GM19351 (cell line): Measurements from ENCODE around the gene SRRT.

Source experiments
- ATAC-seq: cut with Tn5 transposase; IDR thresholded peaks from one replicate; pipeline ENCODE4 v1.9.1; 2021; ENCODE audit warnings: mild to moderate bottlenecking, moderate library complexity; ENCODE audit not compliant: unreplicated experiment

SRRT gene, protein sequence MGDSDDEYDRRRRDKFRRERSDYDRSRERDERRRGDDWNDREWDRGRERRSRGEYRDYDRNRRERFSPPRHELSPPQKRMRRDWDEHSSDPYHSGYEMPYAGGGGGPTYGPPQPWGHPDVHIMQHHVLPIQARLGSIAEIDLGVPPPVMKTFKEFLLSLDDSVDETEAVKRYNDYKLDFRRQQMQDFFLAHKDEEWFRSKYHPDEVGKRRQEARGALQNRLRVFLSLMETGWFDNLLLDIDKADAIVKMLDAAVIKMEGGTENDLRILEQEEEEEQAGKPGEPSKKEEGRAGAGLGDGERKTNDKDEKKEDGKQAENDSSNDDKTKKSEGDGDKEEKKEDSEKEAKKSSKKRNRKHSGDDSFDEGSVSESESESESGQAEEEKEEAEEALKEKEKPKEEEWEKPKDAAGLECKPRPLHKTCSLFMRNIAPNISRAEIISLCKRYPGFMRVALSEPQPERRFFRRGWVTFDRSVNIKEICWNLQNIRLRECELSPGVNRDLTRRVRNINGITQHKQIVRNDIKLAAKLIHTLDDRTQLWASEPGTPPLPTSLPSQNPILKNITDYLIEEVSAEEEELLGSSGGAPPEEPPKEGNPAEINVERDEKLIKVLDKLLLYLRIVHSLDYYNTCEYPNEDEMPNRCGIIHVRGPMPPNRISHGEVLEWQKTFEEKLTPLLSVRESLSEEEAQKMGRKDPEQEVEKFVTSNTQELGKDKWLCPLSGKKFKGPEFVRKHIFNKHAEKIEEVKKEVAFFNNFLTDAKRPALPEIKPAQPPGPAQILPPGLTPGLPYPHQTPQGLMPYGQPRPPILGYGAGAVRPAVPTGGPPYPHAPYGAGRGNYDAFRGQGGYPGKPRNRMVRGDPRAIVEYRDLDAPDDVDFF

DNA sequence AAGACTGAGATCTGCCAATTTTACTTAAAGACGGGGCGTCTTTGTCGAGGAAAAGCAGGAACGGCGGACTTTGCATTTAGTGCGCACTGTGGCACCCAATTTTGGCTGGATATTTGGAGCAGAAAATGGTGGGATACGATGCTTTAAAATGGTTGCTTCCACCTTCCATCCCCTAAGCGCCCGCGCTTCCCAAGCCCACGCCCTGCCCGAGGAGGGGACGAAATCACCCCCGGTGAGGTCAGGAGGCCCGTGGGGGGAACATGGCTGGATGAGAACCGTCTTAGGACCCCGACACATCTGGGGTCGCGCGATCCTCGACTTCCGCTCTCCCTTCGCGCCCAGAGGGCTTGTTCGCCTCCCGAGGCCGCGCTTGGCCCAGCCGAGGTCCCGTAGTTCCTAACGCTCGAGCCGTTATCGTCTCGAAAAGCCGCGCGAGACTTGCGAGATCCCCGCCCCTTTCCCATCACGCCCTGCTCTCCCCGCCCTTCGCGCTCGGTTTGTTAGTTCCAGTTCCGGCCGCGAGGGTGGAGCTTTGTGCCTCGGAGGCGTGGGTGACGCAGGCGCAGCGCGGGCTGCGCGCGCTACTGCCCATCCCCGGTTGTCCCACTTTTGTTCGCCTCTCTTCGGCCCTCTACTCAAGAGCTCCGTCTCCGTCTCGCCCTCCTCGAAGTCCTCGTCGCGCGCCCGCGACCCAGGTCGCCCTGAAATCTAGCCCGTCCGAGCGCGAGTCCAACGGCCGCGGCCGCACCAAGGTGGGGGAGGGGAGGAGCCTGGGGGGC, at the start of gene SRRT:
Gene SRRT, plus strand, starts transcription at position 527 of the 779 bp plus-strand sequence. CDS start 488 bp downstream, outside the sequence.
- peak; percentile 91 for ATAC-seq

DNA sequence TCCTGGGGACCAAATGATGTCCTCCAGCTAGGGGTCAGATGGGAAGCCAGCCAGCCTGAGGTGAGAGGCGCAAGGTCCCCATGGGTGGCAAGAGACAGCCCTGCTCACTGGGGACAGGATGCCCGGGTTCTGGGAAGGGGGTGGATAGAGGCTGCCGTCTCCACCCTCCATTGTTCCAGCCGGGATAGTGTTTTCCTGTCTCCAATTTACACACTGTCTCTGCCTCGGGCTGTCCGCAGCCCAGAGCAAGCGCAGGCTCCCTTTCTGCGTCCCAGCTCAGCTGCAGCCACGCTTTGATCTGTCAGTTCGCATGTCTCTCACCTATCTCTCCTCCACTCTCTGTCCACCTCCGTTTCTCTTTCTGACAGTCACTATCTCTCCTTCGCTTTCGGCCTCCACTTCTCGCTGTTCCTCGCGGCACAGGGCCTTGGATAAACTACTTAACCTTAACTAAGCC, 49.7 kb upstream of the SRRT start:
- ATAC-seq = no peak

DNA sequence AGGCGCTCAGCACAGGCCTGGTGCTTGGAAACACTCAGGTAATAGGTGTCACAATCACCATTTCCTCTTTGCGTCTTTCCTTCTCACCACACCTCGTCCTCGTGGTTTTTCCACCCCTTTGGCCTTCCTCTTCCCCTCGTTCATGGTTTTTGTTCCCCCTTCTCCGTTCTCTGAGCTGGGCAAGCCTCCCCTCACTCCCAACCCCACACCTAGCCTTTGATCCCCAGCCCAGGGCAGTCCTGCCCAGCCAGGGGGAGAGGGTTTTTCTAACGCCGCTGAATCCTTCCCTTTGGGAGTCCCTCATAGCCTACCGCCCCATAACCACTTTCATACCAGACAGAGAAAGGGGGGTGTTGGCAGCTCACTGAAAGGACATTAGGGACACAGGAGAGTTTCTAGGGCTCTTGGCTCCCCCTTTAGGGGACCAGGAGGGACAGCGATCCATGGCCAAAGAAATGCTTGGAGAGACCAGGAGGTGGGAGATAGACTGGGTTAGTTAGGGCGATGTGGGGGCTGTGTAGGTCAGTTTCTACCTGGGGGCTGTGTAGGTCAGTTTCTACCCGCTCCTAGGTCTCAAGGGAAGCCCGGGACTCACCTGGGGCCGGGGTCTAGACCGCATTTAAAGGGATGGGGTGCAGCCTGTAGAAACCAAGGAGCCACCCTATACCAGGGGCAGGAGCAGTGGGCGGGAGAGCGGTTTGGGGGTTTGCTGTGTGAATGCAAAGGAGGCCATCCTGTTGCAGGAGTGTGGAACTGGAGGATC, 49.0 kb upstream of the SRRT start:
- no peak for ATAC-seq

DNA sequence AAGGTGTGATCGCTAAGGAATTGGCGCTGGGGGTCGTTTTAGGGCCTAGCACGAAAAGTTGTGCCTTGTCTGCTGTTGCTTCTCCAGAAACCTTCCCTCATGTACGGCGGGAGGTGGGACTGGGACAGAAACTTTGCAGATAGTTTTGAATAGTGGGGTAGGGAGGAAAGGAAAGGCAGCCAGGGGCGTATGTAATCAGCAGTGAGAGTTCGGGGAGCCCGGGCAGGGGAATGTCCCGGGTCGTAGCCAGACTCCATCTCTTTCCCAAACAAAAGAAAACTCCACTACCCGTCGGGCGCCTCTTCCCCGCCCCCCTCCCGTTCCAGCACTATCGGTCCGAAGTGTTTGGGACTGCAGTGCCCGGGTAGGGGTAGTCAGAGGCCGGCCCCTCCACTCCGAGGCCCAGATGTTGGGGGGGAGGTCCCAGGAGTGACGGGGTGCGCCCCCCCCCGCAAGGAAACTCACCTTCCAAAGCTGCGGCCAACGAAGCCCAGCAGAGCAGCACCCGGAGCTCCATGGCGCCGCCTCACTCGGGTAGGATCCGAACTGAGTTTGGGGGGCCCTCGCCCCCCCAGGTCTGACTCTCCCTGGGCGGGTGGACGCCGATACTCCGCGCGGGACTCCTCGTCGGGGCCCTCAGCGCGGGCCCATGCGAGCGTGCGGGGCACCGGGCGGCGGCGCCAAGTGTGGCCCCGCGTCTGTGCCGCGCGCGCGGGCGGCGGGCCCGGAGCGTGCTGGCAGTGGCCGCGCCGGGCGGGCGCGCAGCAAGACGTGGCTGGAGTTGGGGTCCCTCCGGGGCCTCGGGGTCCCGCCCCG, 48.2 kb upstream of the SRRT start:
- ATAC-seq = no peak

DNA sequence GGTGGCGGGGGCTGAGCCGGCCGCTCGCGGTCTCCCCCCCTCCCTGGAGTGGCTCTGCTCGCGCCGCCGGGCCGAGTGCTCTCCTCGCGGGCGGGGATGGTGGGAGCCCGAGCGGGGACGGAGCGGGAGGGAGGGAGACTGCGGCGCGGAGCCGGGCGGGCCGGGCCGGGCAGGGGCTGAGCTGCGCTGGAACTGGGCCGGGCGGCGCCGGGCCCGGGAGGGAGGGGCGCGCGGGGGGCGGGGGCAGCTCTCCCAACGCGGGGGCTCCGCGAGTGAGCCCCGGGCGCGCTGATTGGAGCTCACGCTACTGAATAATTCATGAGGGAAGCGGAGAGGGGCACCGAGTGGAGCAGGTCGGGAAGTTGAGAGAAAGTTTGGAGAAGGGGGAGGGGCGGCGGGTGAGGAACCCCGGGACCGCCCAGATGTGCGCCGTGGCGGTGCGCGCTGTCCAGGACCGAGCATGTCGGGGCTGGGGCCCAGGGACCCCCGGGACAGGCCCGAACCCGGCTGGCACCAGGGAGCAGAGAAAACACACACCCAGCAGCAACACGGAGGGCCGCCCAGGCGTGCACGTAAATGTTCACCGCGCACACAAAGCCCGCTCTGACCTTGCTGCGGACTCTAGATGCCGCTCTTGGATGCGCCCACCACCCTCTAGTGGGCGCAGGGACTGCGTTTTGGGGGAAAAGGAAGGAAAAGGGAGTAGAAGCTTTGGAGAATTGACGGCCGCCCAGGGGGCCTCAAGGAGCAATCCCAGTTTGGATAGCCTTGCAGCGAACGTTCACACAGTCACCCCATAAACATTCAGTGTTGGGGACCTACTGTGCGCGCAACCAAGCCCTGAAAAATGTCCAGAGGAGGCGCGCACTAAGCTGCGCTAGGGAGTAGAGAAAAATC, 47.3 kb upstream of the SRRT start, which contains the start of gene EPHB4:
Gene EPHB4, minus strand, starts transcription at position 194 of the 897 bp plus-strand sequence. CDS start 493 bp downstream, outside the sequence.
- no peak for ATAC-seq

DNA sequence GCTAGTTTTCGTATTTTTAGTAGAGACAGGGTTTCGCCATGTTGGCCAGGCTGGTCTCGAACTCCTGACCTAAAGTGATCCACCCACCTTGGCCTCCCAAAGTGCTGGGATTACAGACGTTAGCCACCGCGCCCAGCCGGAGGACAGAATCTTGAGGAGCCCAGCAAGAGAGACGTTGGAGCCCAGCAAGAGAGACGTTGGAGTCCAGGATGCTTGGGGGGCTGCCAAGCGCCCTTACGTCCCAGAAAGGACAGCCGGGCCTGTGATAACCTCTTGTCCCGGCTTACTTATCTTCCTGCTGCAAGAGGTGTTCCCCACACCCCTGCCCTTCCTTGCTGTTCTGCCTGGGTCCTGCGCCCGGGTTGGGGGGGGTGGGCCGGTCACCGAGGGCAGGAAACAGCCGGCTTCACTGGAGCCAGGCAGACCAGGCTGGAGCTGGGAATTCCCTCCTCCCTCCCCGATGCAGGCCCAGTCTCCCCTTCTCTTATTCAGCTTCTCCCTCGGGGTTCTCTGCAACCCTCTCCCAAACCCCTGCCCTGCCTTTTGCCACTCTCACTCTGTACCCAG, 45.7 kb upstream of the SRRT start:
- ATAC-seq = no peak

DNA sequence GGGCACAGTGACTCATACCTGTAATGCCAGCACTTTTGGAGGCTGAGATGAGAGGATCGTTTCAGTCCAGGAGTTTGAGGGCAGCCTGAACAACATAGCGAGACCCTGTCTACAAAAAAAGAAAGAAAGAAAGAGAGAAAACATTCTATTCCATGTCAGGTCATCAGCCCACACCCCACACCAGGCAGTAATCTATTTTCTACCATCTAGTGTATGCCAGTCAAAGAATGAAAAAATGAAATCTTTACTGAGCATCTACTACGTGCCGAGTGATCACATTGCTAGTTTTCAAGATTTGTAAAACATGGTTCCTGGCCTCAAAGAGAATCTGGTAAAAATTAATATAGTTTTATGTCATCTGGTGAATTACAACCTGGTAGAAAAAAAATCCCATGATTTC, 44.5 kb upstream of the SRRT start:
- no peak for ATAC-seq

DNA sequence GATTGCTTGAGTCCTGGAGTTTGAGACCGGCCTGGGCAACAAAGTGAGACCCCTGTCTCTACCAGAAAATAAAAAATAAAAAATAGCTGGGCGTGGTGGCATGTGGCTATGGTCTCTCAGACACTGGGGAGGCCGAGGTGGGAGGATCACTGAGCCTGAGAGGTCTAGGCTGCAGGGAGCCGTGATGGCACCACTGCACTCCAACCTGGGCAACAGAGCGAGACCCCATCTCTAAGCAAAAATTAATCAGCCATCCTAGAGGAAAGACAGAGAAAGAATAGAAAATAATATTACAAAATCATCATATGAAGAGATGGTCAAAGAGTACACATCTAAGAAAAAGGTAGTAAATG, 42.6 kb upstream of the SRRT start:
- no peak for ATAC-seq

DNA sequence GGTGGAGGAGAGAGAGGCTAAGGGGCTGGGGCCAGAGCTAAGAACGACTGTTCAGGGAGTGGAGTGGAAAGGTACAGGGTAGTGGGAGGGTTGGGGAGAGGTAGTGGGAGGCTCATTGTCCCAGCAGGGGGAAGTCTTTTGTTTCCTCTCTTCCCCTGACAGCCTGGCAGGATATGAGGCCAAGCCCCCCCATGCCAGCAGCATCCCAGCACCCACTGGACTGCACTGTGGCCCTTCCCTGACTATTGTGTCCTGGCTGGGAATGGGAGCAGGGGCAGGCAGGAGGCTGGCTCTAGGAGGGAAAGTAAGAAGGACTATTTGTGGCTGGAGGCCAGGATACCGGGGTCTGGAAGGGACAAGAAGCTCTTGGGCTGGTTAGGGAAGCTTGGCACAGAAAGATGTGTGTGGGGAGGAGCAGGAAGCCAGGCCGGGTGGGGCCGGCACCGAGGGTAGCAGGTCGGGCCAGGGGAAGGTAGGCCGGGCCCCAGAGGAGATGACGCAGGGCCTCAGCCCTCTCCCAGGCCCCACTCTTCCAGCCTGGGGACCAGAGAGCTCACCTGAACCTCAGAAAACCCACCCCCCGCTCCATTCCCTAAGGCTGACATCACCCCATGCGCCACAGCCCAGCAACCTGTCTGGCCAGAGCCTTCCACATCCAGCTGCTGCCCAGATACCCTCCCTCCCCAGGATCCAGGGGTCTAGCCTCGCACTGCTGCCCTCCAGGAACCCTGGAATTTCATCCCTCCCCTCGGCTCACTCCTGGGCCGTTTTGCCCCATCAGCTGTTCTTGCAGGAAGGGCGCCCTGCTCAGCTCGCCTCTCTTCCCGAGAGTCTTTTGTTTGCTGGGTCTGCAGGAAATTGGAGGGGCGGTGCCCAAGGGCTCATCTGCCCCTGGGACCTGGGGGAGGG, 38.7 kb upstream of the SRRT start:
- ATAC-seq = no peak

DNA sequence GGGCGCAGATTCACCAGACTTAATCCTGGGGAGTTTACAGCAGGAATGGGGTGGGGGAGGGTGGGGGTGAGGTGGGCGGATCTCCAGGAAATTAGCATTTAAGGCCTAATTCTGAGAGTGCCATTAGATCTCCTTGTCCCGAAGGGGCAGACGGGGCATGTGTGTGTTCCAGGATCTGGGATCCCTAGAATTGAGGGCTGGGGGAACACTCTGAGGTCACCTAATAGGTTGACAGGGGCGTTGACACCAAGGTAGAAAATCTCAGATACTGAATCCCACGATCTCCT, 38.1 kb upstream of the SRRT start:
- no peak for ATAC-seq

DNA sequence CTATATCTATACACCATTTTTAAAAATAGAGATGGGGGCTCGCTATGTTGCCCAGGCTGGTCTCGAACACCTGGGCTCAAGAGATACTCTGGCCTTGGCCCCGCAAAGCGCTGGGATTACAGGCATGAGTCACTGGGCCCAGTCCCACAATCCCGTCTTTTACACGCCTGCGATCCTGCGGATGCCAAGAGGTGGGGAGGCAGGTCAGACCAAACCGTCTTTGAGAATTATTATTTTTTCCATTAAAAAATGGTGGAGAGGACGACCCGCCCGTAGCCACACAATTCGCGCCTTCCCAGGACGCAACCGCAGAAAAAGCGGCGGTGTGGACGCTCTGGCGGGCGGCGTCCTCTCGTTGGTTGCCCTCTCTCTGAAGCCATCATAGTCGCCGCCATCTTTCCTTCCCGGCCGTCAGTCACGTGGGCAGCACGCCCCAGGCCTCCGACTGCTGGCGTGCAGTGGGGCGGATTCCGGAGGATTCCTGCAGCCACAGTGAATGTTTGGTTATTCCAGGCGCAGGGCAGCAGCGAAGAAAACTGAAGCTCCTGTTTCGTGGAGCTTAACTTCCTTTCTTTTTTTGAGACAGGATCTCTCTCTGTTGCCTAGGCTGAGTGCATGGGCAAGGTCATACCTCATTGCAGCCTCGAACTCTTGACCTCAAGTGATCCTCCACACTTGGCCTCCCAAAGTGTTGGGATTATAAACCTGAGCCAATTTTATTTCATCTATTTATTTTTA, 37.6 kb upstream of the SRRT start:
- ATAC-seq = peak; percentile 63

DNA sequence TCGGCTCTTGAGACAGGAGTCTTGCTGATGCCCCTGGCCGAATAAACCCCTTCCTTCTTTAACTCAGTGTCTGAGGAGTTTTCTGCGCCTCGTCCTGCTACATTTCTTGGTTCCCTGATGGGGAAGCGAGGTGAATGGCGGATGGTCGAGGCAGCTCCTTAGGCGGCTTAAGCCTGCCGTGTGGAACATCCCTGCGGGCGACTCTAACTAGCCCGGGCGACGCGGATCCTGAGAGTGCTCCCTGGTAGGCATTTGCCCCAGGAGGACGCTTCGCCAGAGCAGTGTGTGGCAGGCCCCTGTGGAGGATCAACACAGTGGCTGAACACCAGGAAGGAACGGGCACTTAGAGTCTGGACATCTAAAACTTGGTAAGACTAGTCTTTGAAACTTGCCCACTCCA, 35.5 kb upstream of the SRRT start:
- no peak for ATAC-seq

DNA sequence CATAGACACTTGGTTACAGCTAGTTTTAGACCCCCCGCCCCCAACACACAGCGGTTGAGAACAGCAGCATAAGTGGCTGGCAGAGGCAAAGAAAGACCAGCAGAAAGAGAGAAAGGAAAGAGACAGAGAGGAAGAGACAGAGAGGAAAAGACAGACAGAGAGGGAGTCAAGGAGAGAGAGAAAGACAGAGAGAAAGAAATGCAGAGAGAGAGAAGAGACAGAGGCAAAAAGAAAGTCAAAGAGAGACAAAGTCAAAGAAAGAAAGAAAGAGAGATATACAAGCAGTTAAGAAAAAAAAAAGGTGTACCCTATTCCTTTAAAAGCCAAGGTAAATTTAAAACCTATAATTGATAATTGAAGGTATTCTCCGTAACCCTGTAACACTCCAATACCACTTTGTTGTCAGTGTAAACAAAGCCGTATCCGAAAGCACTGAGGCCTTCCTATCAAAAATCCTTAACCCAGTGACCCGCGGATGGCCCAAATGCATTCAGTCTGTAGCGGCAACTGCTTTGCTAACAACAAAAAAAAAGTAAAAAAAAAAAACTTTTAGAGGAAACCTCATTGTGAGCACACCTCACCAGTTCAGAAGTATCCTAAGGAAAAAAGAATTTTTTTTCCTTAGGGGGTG, 34.3 kb upstream of the SRRT start:
- no peak for ATAC-seq

DNA sequence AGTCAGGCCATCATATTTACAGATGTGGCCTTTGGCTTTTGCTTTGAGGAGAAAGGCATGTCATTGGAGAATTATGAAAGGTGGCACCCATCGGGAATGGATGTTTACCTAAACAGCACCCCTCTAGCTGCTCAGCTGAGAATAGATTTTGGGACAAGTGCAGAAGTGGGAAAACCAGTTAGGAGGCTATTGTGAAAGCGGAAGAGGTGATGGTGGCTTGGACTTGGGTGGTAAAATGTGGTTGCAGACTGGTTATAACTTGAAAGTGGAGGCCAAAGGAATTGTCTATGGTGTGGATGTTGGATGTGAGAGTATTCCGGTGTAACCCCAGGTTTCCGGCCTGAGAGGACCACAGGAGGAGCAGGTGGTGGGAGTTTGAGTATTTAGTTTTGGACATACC, 27.5 kb upstream of the SRRT start:
- ATAC-seq = no peak

DNA sequence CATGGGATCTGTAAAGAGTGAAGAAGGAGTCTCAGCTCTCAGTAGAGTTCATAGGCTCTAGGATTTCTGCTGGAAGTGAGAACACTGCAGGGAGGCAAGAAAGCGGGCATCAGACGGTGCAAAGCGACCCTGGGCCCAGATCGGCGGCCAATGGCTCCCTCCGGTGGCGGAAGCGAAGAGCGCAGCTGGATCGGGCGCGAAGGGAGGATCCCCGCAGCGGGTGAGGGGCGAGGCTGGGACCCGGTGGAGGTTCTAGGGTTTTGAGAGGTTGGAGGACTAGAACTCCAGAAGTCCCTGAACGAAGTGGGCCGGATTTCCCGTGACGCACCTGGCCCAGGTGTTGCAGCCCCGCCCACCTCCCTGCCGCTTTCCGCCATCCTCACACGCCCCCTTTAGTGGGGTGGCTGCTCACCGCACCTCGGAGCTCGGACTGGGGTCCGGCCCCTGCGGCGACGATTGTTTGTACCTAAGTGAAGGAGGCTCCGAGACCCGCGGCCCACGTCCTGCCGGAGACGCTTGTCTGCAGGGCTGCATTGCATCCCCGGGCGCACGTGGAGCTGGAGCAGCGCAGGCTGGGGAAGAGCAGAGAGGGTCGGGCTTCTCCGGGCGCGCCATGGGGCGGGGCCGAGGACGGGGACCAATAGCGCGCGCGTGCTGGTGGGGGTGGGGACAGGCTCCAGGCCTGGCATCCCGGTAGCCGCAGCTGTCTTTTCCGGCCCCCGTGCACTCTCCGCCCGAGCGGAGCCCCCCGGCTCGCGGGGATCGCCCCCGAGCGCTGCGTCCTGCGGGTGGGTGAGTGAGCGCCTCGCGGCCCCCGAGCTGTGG, 22.6 kb upstream of the SRRT start, which contains the start of gene SLC12A9:
Gene SLC12A9, plus strand, starts transcription at position 666 of the 825 bp plus-strand sequence. CDS start 1,485 bp downstream, outside the sequence.
- peak; percentile 87 for ATAC-seq
